Mesothelial cell of epicardium (in vitro differentiated cells): ENCODE data around the gene NBEA. TPM values are rescaled to one million over a fixed set of nuclear protein-coding genes. Genes with fewer than 3 reads are reported as not detected.

Source experiments
- DNase-seq, 2 experiments: peaks; one replicate each; pipeline ENCODE4 v3.0.0; 2021; ENCODE audit warnings: low spot score in 2 of 2; ENCODE audit not compliant: unreplicated experiment in 2 of 2
- H3K27ac Mint-ChIP-seq: 2 replicates; pipeline ENCODE4 v1.8.0; 2021; ENCODE audit warnings: mixed read lengths
- H3K27me3 Mint-ChIP-seq: 2 replicates; pipeline ENCODE4 v1.8.0; 2021; ENCODE audit warnings: low read depth, mixed read lengths
- H3K36me3 Mint-ChIP-seq: 2 replicates; pipeline ENCODE4 v1.8.0; 2021; ENCODE audit warnings: mixed read lengths
- H3K4me1 Mint-ChIP-seq: 2 replicates; pipeline ENCODE4 v1.8.0; 2021; ENCODE audit warnings: mixed read lengths
- H3K4me3 Mint-ChIP-seq: 2 replicates; pipeline ENCODE4 v1.8.0; 2021; ENCODE audit warnings: mild to moderate bottlenecking, moderate library complexity, mixed read lengths
- H3K9me3 Mint-ChIP-seq: 2 replicates; pipeline ENCODE4 v1.8.0; 2021; ENCODE audit warnings: mixed read lengths
- CTCF ChIP-seq: fragments of 200-600 bp; sonication (generic); IDR thresholded peaks from one replicate; pipeline ENCODE4 v1.5.0; 2021; ENCODE audit warnings: antibody characterized with exemption; ENCODE audit not compliant: unreplicated experiment
- total RNA-seq: library from RNA; stranded (reverse); gene quantifications from 3 replicates; pipeline ENCODE4 v1.2.1, GENCODE V29; 2021

Gene NBEA
- total RNA-seq, 1 donor from 2014 or later = 32.8 TPM

GRCh38 chr13:35210261-35210660 is 268.2 kb downstream of the NBEA start:
- Mint-ChIP-seq H3K27ac (no peak overlapping the region), H3K36me3 (peaks cover 14% of the 10 kb centered on the region), H3K9me3 (peaks cover 6% of the 10 kb centered on the region), H3K4me1 (no peaks in the 10 kb centered on the region), H3K27me3 (no peaks in the 10 kb centered on the region), H3K4me3 (no peak overlapping the region)
- no peak for DNase-seq
- no peak for TF ChIP-seq CTCF

GRCh38 chr13:35211949-35212348 is 269.9 kb downstream of the NBEA start:
- no peaks in the 10 kb centered on the region for H3K4me1 Mint-ChIP-seq
- no peaks in the 10 kb centered on the region for H3K27me3 Mint-ChIP-seq
- H3K36me3 Mint-ChIP-seq = peaks cover 14% of the 10 kb centered on the region
- H3K9me3 Mint-ChIP-seq = peaks cover 6% of the 10 kb centered on the region
- H3K27ac Mint-ChIP-seq = no peak overlapping the region
- no peak for TF ChIP-seq CTCF
- no peak overlapping the region for H3K4me3 Mint-ChIP-seq
- no peak for DNase-seq

- H3K9me3 Mint-ChIP-seq = peaks cover 6% of the 10 kb centered on the region
- peaks cover 14% of the 10 kb centered on the region for H3K36me3 Mint-ChIP-seq
- no peak for TF ChIP-seq CTCF
- H3K4me1 Mint-ChIP-seq = no peaks in the 10 kb centered on the region
- H3K4me3 Mint-ChIP-seq = no peak overlapping the region
- H3K27me3 Mint-ChIP-seq = no peaks in the 10 kb centered on the region
- DNase-seq = no peak
- no peak overlapping the region for H3K27ac Mint-ChIP-seq
Measured at GRCh38 chr13:35213911-35214310, 271.8 kb downstream of the NBEA start.

DNA sequence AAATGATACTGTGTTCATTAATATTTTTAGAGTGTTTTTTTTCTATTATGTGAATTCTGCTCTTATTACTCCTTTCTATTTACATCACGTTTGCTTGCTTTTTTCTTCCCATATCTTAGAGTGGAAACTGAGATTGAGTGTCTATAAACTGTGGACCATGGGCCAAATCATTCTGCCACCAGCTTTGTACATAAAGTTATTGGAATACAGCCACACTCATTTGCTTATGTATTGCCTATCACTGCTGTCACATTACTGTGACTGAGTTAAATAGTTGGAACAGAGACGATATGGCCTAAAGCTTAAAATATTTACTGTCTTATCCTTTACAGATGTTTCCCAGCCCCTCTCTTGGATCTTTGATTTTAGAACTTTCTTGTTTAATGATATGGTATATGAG is 274.1 kb downstream of the NBEA start:
- peaks cover 32% of the 10 kb centered on the region for H3K36me3 Mint-ChIP-seq
- peaks cover 26% of the 10 kb centered on the region for H3K9me3 Mint-ChIP-seq
- H3K4me3 Mint-ChIP-seq = no peak overlapping the region
- no peaks in the 10 kb centered on the region for H3K27me3 Mint-ChIP-seq
- no peak overlapping the region for H3K27ac Mint-ChIP-seq
- TF ChIP-seq CTCF = no peak
- DNase-seq = no peak
- no peaks in the 10 kb centered on the region for H3K4me1 Mint-ChIP-seq

DNA sequence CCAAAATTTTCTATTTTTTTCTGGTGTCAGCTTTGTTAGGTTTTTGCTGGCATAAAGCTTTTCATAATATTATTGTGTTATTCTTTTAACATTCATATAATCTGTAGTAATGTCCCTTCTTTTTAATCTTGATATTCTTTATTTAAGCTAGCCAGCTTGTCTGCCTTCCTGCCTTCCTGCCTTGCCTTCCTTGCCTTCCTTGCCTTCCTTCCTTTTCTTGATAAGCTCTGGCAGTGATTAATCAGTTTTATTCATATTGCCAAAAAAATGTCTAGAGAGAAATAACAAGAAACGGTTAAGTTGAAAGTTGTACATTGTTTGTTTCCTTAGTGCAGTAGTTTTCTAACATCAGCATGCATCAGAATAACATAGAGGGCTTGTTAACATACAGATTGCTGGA is 277.0 kb downstream of the NBEA start:
- H3K36me3 Mint-ChIP-seq = peaks cover 32% of the 10 kb centered on the region

More for the DNA sequence above, 277.0 kb downstream of the NBEA start:
- DNase-seq = no peak
- H3K9me3 Mint-ChIP-seq = peaks cover 23% of the 10 kb centered on the region
- H3K27me3 Mint-ChIP-seq = no peaks in the 10 kb centered on the region
- H3K27ac Mint-ChIP-seq = no peak overlapping the region
- no peaks in the 10 kb centered on the region for H3K4me1 Mint-ChIP-seq
- TF ChIP-seq CTCF = no peak
- no peak overlapping the region for H3K4me3 Mint-ChIP-seq
